H1 (cell line): ENCODE measurements around the gene ZNF700. TPM values are rescaled to one million over a fixed set of nuclear protein-coding genes. Genes with fewer than 3 reads are reported as not detected.

Experiments used
- CTCF ChIA-PET: fragments of 300-600 bp; sonication (Branson Sonifier 250); formaldehyde crosslinking; loops from one replicate; lab custom pipeline; 2021; ENCODE audit not compliant: partially characterized antibody; lab: Charles Lee
- POLR2A ChIA-PET: fragments of 300-600 bp; sonication (Branson Sonifier 250); formaldehyde crosslinking; loops from one replicate; lab custom pipeline; 2021; ENCODE audit warnings: inconsistent platforms; ENCODE audit not compliant: partially characterized antibody; lab: Charles Lee
- DNase-seq, 2 experiments: peaks; one replicate each; pipeline versions ENCODE4 v3.0.0 to v3.0.0-alpha.2; 2010 to 2022; ENCODE audit warnings: low spot score in 2 of 2, low read depth in 1 of 2, mixed read lengths in 1 of 2
- FAIRE-seq: peaks from 2 replicates; lab custom pipeline; 2011; peaks lifted over from hg19 to GRCh38; lab: Jason Lieb, UNC
- H2AFZ ChIP-seq: 2 replicates; pipeline ENCODE4 v1.8.1; 2012; ENCODE audit warnings: low read length, inconsistent platforms
- H2AK5ac ChIP-seq: 2 replicates; pipeline ENCODE4 v1.6.1; 2013; ENCODE audit warnings: low read depth, low read length
- H2BK120ac ChIP-seq: replicated peaks from 2 replicates; pipeline ENCODE3; 2013; ENCODE audit warnings: low read depth, low read length, inconsistent platforms
- H2BK12ac ChIP-seq: 2 replicates; pipeline ENCODE4 v1.6.1; 2013; ENCODE audit warnings: low read depth, low read length
- H2BK15ac ChIP-seq: 2 replicates; pipeline ENCODE4 v1.6.1; 2013; ENCODE audit warnings: low read length
- H2BK20ac ChIP-seq: 2 replicates; pipeline ENCODE4 v1.6.1; 2013; ENCODE audit warnings: low read length
- H2BK5ac ChIP-seq: 2 replicates; pipeline ENCODE4 v1.6.1; 2013; ENCODE audit warnings: low read depth, low read length
- H3K14ac ChIP-seq: 2 replicates; pipeline ENCODE4 v1.6.1; 2013; ENCODE audit warnings: inconsistent platforms; ENCODE audit not compliant: insufficient read length
- H3K18ac ChIP-seq: 2 replicates; pipeline ENCODE4 v1.6.1; 2013; ENCODE audit warnings: low read length; ENCODE audit errors: extremely low read depth
- H3K23ac ChIP-seq: 2 replicates; pipeline ENCODE4 v1.6.1; 2013; ENCODE audit warnings: inconsistent platforms; ENCODE audit not compliant: insufficient read length
- H3K23me2 ChIP-seq: 2 replicates; pipeline ENCODE4 v1.6.1; 2013; ENCODE audit warnings: low read depth, low read length
- H3K27ac ChIP-seq: 2 replicates; pipeline ENCODE4 v1.6.1; 2011; ENCODE audit warnings: low read depth, low read length, inconsistent platforms
- H3K27me3 ChIP-seq, 4 experiments: replicated peaks in 1 of 4; 1 replicate in 1 of 4; 2 replicates in 3 of 4; pipeline versions ENCODE4 v1.6.1 to v1.8.1; 2011 to 2013; ENCODE audit warnings: low read length in 3 of 4, mild to moderate bottlenecking in 3 of 4, inconsistent platforms in 2 of 4, mixed read lengths in 2 of 4, moderate library complexity in 1 of 4; ENCODE audit not compliant: control insufficient read depth in 3 of 4, insufficient read depth in 3 of 4; ENCODE audit errors: extremely low read depth in 1 of 4
- H3K36me3 ChIP-seq, 4 experiments: 2 replicates each; pipeline versions ENCODE4 v1.6.1 to v1.8.1; 2011 to 2013; ENCODE audit warnings: mild to moderate bottlenecking in 4 of 4, low read length in 3 of 4, moderate library complexity in 2 of 4, control low read depth in 1 of 4, inconsistent platforms in 1 of 4; ENCODE audit not compliant: insufficient read depth in 4 of 4, control insufficient read depth in 2 of 4
- H3K4ac ChIP-seq: replicated peaks from 2 replicates; pipeline ENCODE3; 2013; ENCODE audit warnings: low read length, low read depth, mixed read lengths, inconsistent platforms; ENCODE audit not compliant: insufficient read length
- H3K4me1 ChIP-seq, 4 experiments: replicated peaks in 1 of 4; 1 replicate in 1 of 4; 2 replicates in 3 of 4; pipeline versions ENCODE4 v1.6.1 to v1.8.1; 2011 to 2013; ENCODE audit warnings: low read length in 3 of 4, inconsistent platforms in 2 of 4, mixed read lengths in 1 of 4; ENCODE audit not compliant: insufficient read depth in 4 of 4, control insufficient read depth in 3 of 4
- H3K4me2 ChIP-seq, 2 experiments: 2 replicates each; pipeline versions ENCODE4 v1.6.1 to v1.8.1; 2011 to 2013; ENCODE audit warnings: low read depth in 2 of 2, low read length in 2 of 2, control low read depth in 1 of 2, inconsistent platforms in 1 of 2, mild to moderate bottlenecking in 1 of 2; ENCODE audit not compliant: insufficient read depth in 1 of 2
- H3K4me3 ChIP-seq, 4 experiments: fragments of 200-600, 300-600 bp in 1 of 4; sonication (generic), shearing (Covaris generic), sonication (Bioruptor Twin) in 1 of 4; 2 replicates each; pipeline versions ENCODE4 v1.5.1 to v1.8.1; 2011 to 2016; ENCODE audit warnings: low read length in 4 of 4, low read depth in 3 of 4, control low read depth in 2 of 4, inconsistent platforms in 2 of 4, mild to moderate bottlenecking in 2 of 4, mixed read lengths in 1 of 4, moderate library complexity in 1 of 4; ENCODE audit not compliant: insufficient read depth in 2 of 4; ENCODE audit errors: extremely low read depth in 1 of 4
- H3K56ac ChIP-seq: replicated peaks from 2 replicates; pipeline ENCODE3; 2013; ENCODE audit warnings: low read depth, mild to moderate bottlenecking, mixed read lengths, low read length, inconsistent platforms; ENCODE audit not compliant: insufficient read length
- H3K79me1 ChIP-seq: 2 replicates; pipeline ENCODE4 v1.6.1; 2013; ENCODE audit warnings: low read depth, low read length, control low read depth
- H3K79me2 ChIP-seq, 2 experiments: 2 replicates each; pipeline versions ENCODE4 v1.6.1 to v1.8.1; 2012 to 2013; ENCODE audit warnings: low read length in 2 of 2, mild to moderate bottlenecking in 2 of 2, inconsistent platforms in 1 of 2; ENCODE audit not compliant: insufficient read depth in 2 of 2, control insufficient read depth in 1 of 2
- H3K9ac ChIP-seq, 4 experiments: replicated peaks in 1 of 4; 1 replicate in 1 of 4; 2 replicates in 3 of 4; pipeline versions ENCODE4 v1.6.1 to v1.8.1; 2011 to 2013; ENCODE audit warnings: low read depth in 3 of 4, low read length in 3 of 4, control low read depth in 2 of 4, mild to moderate bottlenecking in 2 of 4, moderate library complexity in 2 of 4, inconsistent platforms in 1 of 4; ENCODE audit errors: extremely low read depth in 1 of 4
- H3K9me3 ChIP-seq, 2 experiments: 2 replicates each; pipeline versions ENCODE4 v1.6.1 to v1.8.1; 2012 to 2013; ENCODE audit warnings: mild to moderate bottlenecking in 2 of 2, moderate library complexity in 2 of 2, control low read depth in 1 of 2, inconsistent platforms in 1 of 2, low read depth in 1 of 2, low read length in 1 of 2, mixed read lengths in 1 of 2; ENCODE audit not compliant: insufficient read depth in 2 of 2
- H4K20me1 ChIP-seq, 2 experiments: replicated peaks in 1 of 2; 2 replicates each; pipeline versions ENCODE3 to v1.8.1; 2011 to 2013; ENCODE audit warnings: inconsistent platforms in 2 of 2, low read length in 2 of 2, mild to moderate bottlenecking in 1 of 2; ENCODE audit not compliant: insufficient read depth in 2 of 2, control insufficient read depth in 1 of 2
- H4K5ac ChIP-seq: 2 replicates; pipeline ENCODE4 v1.6.1; 2013; ENCODE audit warnings: low read length, low read depth, mixed read lengths, inconsistent platforms; ENCODE audit not compliant: insufficient read length
- H4K8ac ChIP-seq: 2 replicates; pipeline ENCODE4 v1.8.0; 2013; ENCODE audit warnings: mild to moderate bottlenecking, moderate library complexity, low read length, inconsistent platforms; ENCODE audit not compliant: insufficient read depth; ENCODE audit errors: extremely low read depth
- H4K91ac ChIP-seq: replicated peaks from 2 replicates; pipeline ENCODE3; 2013; ENCODE audit warnings: low read length, mixed read lengths, inconsistent platforms; ENCODE audit not compliant: insufficient read length
- BACH1 ChIP-seq: IDR thresholded peaks from 2 replicates; pipeline ENCODE4 v1.6.1; 2012; ENCODE audit warnings: low read length, improper control_type of control experiment
- CBX8 ChIP-seq: fragments of 300-800, 300-1000 bp; sonication (generic); IDR thresholded peaks from 2 replicates; pipeline ENCODE4 v1.7.1; 2016; ENCODE audit warnings: low read depth, low read length, borderline replicate concordance
- CTCF ChIP-seq, 3 experiments: IDR thresholded peaks; 1 replicate in 2 of 3; 2 replicates in 1 of 3; pipeline versions ENCODE4 v1.5.1 to v1.6.1; 2011; ENCODE audit warnings: low read length in 3 of 3, mild to moderate bottlenecking in 3 of 3, inconsistent platforms in 2 of 3, low read depth in 1 of 3, moderate library complexity in 1 of 3; ENCODE audit not compliant: insufficient read depth in 1 of 3; ENCODE audit errors: control extremely low read depth in 1 of 3
- EP300 ChIP-seq, 2 experiments: IDR thresholded peaks; 1 replicate in 1 of 2; 2 replicates in 1 of 2; pipeline ENCODE4 v1.6.1; 2011 to 2012; ENCODE audit warnings: low read depth in 2 of 2, low read length in 2 of 2, mild to moderate bottlenecking in 2 of 2, borderline replicate concordance in 1 of 2, inconsistent platforms in 1 of 2, moderate library complexity in 1 of 2
- GABPA ChIP-seq: IDR thresholded peaks from 2 replicates; pipeline ENCODE4 v1.6.1; 2011; ENCODE audit warnings: mild to moderate bottlenecking, low read length, moderate library complexity, borderline replicate concordance; ENCODE audit not compliant: insufficient read depth
- HDAC2 ChIP-seq, 2 experiments: fragments of 300-600 bp in 1 of 2; sonication (generic) in 1 of 2; IDR thresholded peaks; 2 replicates each; pipeline ENCODE4 v1.6.1; 2011 to 2012; ENCODE audit warnings: low read depth in 2 of 2, low read length in 2 of 2, mild to moderate bottlenecking in 2 of 2, moderate library complexity in 2 of 2, borderline replicate concordance in 1 of 2, inconsistent platforms in 1 of 2
- MAX ChIP-seq: IDR thresholded peaks from 2 replicates; pipeline ENCODE4 v1.6.1; 2012; ENCODE audit warnings: inconsistent platforms
- POLR2AphosphoS5 ChIP-seq: IDR thresholded peaks from 2 replicates; pipeline ENCODE4 v1.6.1; 2011; ENCODE audit warnings: low read depth, low read length
- POU5F1 ChIP-seq: IDR thresholded peaks from 2 replicates; pipeline ENCODE4 v1.6.1; 2011; ENCODE audit warnings: low read depth, mild to moderate bottlenecking, low read length, moderate library complexity
- SP2 ChIP-seq: IDR thresholded peaks from 2 replicates; pipeline ENCODE4 v1.6.1; 2012; ENCODE audit warnings: mild to moderate bottlenecking, low read length, inconsistent platforms
- SP4 ChIP-seq: IDR thresholded peaks from 2 replicates; pipeline ENCODE4 v1.6.1; 2012; ENCODE audit warnings: low read length, inconsistent platforms
- WGBS, 2 experiments: shearing (Covaris generic) in 1 of 2; methylation state at CpG; one replicate each; pipeline versions ENCODE4 v1.1.6 to v1.1.7; 2013 to 2015; ENCODE audit warnings: low lambda C conversion rate in 2 of 2, mixed read lengths in 2 of 2, inconsistent platforms in 1 of 2, low coverage in 1 of 2, missing lambda C conversion rate in 1 of 2; ENCODE audit not compliant: insufficient replicate concordance in 2 of 2, insufficient coverage in 1 of 2, insufficient read length in 1 of 2; ENCODE audit errors: extremely low coverage in 1 of 2, missing lambda C conversion rate in 1 of 2; 5-methylcytosine and 5-hydroxymethylcytosine counted together
- polyA plus RNA-seq, 7 experiments: library from polyadenylated mRNA; depleted of rRNA in 3 of 7; stranded (reverse) in 5 of 7; unstranded in 2 of 7; fragments of >200 nt in 5 of 7; fragments of 200-250 nt in 2 of 7; gene quantifications; 1 replicate in 5 of 7; 2 replicates in 1 of 7; 4 replicates in 1 of 7; pipeline versions ENCODE4 v1.2.1 to v1.2.3, GENCODE V29; 2011 to 2013; ENCODE audit warnings: missing spikeins in 2 of 7, mixed read lengths in 2 of 7
- total RNA-seq: library from RNA; stranded (reverse); fragmentation: NEBNext Ultra II Directional; extraction: Animal tissue kit (Norgen Biotek cat#: 25700); gene quantifications from 2 replicates; pipeline ENCODE4 v1.2.1, GENCODE V29; 2021

Gene ZNF700
- total and polyA plus RNA-seq, 2 of the 8 experiments (the other 6 are each of a cell fraction or from before 2014, with no cell fraction given) = 3.0 to 10.5 TPM

GRCh38 chr19:11971041-11971440 lies 46.1 kb downstream of the ZNF700 start:
- Histone ChIP-seq H3K27ac (no peak overlapping the region), H3K9ac (no peak overlapping the region), H3K4me2 (no peak overlapping the region), H2AFZ (no peak overlapping the region), H2AK5ac (no peak overlapping the region), H3K56ac (no peak overlapping the region), H4K8ac (no peak overlapping the region), H2BK5ac (no peak overlapping the region), H3K79me1 (no peaks in the 10 kb centered on the region), H3K27me3 (peaks cover 0 to 8% (median 4%) of the 10 kb centered on the region in 4 experiments; a peak in 5 of 7 replicates), H3K18ac (no peak overlapping the region), H3K4me3 (no peak overlapping the region), H3K36me3 (no peaks in the 10 kb centered on the region), H3K23me2 (no peaks in the 10 kb centered on the region), H3K4me1 (no peaks in the 10 kb centered on the region), H3K9me3 (peaks cover 12% of the 10 kb centered on the region in 2 experiments; a peak in 2 of 4 replicates), H2BK12ac (no peak overlapping the region), H3K4ac (no peak overlapping the region), H2BK20ac (no peak overlapping the region), H4K5ac (no peak overlapping the region), H3K14ac (no peak overlapping the region), H4K20me1 (no peaks in the 10 kb centered on the region), H3K23ac (no peak overlapping the region), H2BK120ac (no peak overlapping the region), H3K79me2 (no peaks in the 10 kb centered on the region), H2BK15ac (no peak overlapping the region), H4K91ac (no peak overlapping the region)
- WGBS, 2 experiments = 88% methylated on average over 2 of the region's 2 CpGs; no CpG with 5 or more reads in 1 of the 2 experiments
- no peak for FAIRE-seq
- ChIA-PET CTCF (interaction anchor here (0.6 to 0.7 kb wide), 3 partner anchors 43 to 1444 kb away, joined by 3 to 6 read pairs (median 5); no protein-coding TSS in a partner anchor), POLR2A (interaction anchor here (1.1 kb wide), 1 partner anchor 169 kb away, joined by 4 read pairs; the partner anchor contains the start of gene ZNF20)
- DNase-seq = no peak
- no peak for TF ChIP-seq SP4
- TF ChIP-seq CTCF (IDR thresholded peaks at IDR 0.05; ENCODE audit: control extremely low read depth in 1 of 3, insufficient read depth in 1 of 3, low read depth in 1 of 3, low read length in 3 of 3) = no peak
- TF ChIP-seq BACH1 = no peak
- no peak for TF ChIP-seq GABPA
- no peak for TF ChIP-seq SP2
- TF ChIP-seq HDAC2 (IDR thresholded peaks at IDR 0.05; ENCODE audit: borderline replicate concordance in 1 of 2, low read depth in 2 of 2, low read length in 2 of 2) = no peak
- TF ChIP-seq CBX8 = no peak
- no peak for TF ChIP-seq MAX
- no peak for TF ChIP-seq POLR2AphosphoS5
- no peak for TF ChIP-seq POU5F1
- no peak for TF ChIP-seq EP300 (IDR thresholded peaks at IDR 0.05; ENCODE audit: borderline replicate concordance in 1 of 2, low read depth in 2 of 2, low read length in 2 of 2)
